GM18868 (cell line): Measurements from ENCODE around the gene IMPG1.
A peak's percentile ranks its signal among the peaks of the same experiment; 100 is the strongest.

Experiments used
- ATAC-seq: cut with Tn5 transposase; IDR thresholded peaks from one replicate; pipeline ENCODE4 v1.9.1; 2021; ENCODE audit warnings: mild to moderate bottlenecking, moderate library complexity; ENCODE audit not compliant: unreplicated experiment

Gene IMPG1

GRCh38 chr6:76072562-76072961, at the start of gene IMPG1:
Gene IMPG1 (minus strand): TSS chr6:76072662. CDS start chr6:76072488, 174 bp downstream.
- ATAC-seq = no peak

GRCh38 chr6:76120302-76120701, 47.8 kb upstream of the IMPG1 start:
- ATAC-seq = no peak

- no peak for ATAC-seq
These were observed 819 bp upstream of the IMPG1 start for GRCh38 chr6:76073281-76073680.

- ATAC-seq = no peak
These were observed 15.0 kb downstream of the IMPG1 start for GRCh38 chr6:76057469-76057868.

GRCh38 chr6:76052314-76052713, 20.1 kb downstream of the IMPG1 start:
- ATAC-seq = no peak

- no peak for ATAC-seq
These were observed 28.8 kb downstream of the IMPG1 start for GRCh38 chr6:76043690-76044089.

GRCh38 chr6:76035713-76036112, 36.7 kb downstream of the IMPG1 start:
- ATAC-seq = no peak

GRCh38 chr6:76026101-76026500, 46.4 kb downstream of the IMPG1 start:
- ATAC-seq = no peak

- no peak for ATAC-seq
These were observed 57.6 kb downstream of the IMPG1 start for GRCh38 chr6:76014626-76015530.

- peak; percentile 83 for ATAC-seq
These were observed 68.3 kb downstream of the IMPG1 start for GRCh38 chr6:76004202-76004601.

- no peak for ATAC-seq
These were observed 68.8 kb downstream of the IMPG1 start for GRCh38 chr6:76003686-76004085.

GRCh38 chr6:76003113-76003512, 69.3 kb downstream of the IMPG1 start:
- ATAC-seq = no peak

- no peak for ATAC-seq
These were observed 71.8 kb downstream of the IMPG1 start for GRCh38 chr6:76000629-76001028.

- ATAC-seq = no peak
These were observed 74.8 kb downstream of the IMPG1 start for GRCh38 chr6:75997696-75998095.

GRCh38 chr6:75993236-75994162, 79.0 kb downstream of the IMPG1 start:
- no peak for ATAC-seq

GRCh38 chr6:75991941-75992340, 80.5 kb downstream of the IMPG1 start:
- ATAC-seq = no peak

GRCh38 chr6:75986935-75987334, 85.5 kb downstream of the IMPG1 start:
- no peak for ATAC-seq

GRCh38 chr6:75975904-75976303, 96.6 kb downstream of the IMPG1 start:
- no peak for ATAC-seq

- ATAC-seq = no peak
These were observed 102.4 kb downstream of the IMPG1 start for GRCh38 chr6:75970093-75970492.

GRCh38 chr6:75968143-75968542, 104.3 kb downstream of the IMPG1 start:
- ATAC-seq = no peak

GRCh38 chr6:75963569-75963968, 108.9 kb downstream of the IMPG1 start:
- no peak for ATAC-seq

- ATAC-seq = no peak
These were observed 120.3 kb downstream of the IMPG1 start for GRCh38 chr6:75952128-75952527.
